GM10248 (cell line): ENCODE results near the gene AQP2.
"Not testable (repeated sequence)": the region's sequence is repeated elsewhere in the genome, so short reads cannot be mapped to it uniquely, and the experiment has no call there.

Experiments used
- CTCF ChIA-PET: fragments of 300-600 bp; sonication (Branson Sonifier 250); formaldehyde crosslinking; extraction: SDS; loops from one replicate; lab custom pipeline; 2021; ENCODE audit warnings: antibody characterized with exemption; lab: Yijun Ruan, JAX
- POLR2A ChIA-PET: fragments of 350-650 bp; sonication (Branson Sonifier 250); formaldehyde crosslinking; extraction: SDS; loops from one replicate; lab custom pipeline; 2020; ENCODE audit warnings: antibody characterized with exemption; lab: Yijun Ruan, JAX
- DNase-seq: peaks from one replicate; pipeline ENCODE4 v3.0.0; 2012; ENCODE audit errors: extremely low spot score
- TF ChIP-seq, protein P1 (sequence below): IDR thresholded peaks from 2 replicates; pipeline ENCODE4 v1.5.1; 2012; ENCODE audit warnings: mild to moderate bottlenecking, low read depth; ENCODE audit errors: extremely low read depth, missing control alignments, control extremely low read depth

AQP2 gene

DNA sequence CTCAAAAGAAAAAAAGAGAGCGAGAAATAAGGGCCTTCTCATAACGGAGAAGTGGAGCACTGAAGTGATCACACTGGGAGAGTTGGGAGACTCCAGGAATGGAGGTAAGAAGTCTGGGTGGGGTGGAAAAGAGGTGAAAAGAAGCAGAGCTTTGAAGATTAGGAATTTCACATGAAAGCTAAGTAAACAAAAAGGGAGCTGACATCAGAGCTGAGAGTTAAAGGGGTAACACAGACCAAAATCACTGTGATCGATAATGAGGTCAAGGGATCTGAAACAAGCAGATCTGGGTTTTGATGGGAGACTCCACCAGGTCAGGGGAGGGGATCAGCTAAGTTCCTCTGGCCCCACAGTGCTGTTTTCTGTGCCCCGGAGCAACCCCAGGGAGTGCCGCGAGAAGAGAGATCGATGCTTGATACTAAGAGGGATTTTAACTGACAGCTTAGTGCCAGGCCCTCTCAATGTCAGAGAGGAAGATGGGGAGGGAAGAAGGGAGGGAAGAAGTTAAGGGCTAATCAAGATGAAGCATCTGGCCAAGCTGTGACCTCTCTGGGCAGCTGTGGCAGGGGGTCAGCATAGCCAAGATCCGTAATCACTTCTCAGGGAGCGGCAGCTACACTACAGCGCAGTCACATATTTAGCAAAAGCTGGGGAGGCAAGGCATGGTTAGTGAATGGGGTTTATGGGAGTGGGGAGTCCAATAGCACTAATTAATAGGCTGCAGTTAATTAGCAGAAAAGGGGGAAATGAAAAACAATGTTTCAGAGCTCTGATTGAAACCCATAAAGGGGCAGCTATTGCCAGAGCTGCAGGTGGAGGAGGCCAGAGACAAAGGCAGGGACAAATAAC is 30.2 kb downstream of the AQP2 start:
- ChIA-PET CTCF (interaction anchor here (0.9 to 13.0 kb wide), 11 partner anchors 14 to 93 kb away, joined by 3 to 193 read pairs (median 4); no protein-coding TSS in a partner anchor), POLR2A (interaction anchor here (0.5 kb wide), 2 partner anchors 27 to 1168 kb away, joined by 3 to 5 read pairs; no protein-coding TSS in a partner anchor)
- TF ChIP-seq, protein P1, sequence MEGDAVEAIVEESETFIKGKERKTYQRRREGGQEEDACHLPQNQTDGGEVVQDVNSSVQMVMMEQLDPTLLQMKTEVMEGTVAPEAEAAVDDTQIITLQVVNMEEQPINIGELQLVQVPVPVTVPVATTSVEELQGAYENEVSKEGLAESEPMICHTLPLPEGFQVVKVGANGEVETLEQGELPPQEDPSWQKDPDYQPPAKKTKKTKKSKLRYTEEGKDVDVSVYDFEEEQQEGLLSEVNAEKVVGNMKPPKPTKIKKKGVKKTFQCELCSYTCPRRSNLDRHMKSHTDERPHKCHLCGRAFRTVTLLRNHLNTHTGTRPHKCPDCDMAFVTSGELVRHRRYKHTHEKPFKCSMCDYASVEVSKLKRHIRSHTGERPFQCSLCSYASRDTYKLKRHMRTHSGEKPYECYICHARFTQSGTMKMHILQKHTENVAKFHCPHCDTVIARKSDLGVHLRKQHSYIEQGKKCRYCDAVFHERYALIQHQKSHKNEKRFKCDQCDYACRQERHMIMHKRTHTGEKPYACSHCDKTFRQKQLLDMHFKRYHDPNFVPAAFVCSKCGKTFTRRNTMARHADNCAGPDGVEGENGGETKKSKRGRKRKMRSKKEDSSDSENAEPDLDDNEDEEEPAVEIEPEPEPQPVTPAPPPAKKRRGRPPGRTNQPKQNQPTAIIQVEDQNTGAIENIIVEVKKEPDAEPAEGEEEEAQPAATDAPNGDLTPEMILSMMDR = no peak
- no peak for DNase-seq

DNA sequence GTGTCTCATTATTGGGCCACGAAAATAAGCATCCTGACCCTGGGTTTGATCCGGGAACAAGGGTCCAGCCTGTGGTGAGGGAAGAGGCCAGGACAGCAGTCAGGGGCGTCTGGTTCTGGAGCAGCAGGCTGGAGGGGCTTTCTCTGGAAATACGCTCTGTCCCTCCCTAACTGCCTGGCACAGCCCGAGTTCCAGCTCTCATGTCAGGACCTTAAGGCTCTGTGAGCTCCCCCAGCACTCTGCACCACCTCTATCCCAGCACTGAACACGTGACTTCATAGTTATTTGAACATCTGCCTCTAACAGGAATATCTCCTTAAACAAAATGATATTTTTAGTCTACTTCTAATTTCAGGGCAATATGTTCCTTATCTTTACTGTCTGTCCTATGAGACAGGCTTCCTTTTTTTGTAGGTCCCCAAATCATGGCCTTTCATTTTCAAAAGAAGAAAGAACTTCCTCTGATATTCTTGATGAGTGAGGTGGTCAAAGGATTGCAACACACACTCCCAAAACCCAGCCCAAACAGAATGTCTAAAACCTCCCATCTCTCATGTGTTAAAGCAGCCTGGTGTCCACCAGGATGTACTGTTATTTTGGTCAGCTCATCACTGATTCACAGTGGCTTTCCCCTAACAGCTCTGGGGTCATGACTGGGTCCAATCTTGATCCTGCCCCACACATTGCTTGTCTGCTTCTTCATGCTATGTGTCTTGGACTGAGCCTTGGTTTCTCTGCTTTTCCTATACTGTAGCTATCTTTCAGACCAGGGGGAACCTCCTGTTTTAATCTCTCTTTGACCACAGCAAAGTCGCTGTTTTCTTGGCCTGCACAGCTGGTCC is 31.9 kb downstream of the AQP2 start:
- ChIA-PET CTCF (interaction anchor here (0.8 to 13.0 kb wide), 13 partner anchors 8 to 102 kb away, joined by 3 to 193 read pairs (median 5); partner anchors contain the start of gene SMARCD1), POLR2A (interaction anchor here (0.6 kb wide), 1 partner anchor 236 kb away, joined by 4 read pairs; no protein-coding TSS in a partner anchor)
- TF ChIP-seq, protein P1 = no peak
- DNase-seq = peak; percentile 6

DNA sequence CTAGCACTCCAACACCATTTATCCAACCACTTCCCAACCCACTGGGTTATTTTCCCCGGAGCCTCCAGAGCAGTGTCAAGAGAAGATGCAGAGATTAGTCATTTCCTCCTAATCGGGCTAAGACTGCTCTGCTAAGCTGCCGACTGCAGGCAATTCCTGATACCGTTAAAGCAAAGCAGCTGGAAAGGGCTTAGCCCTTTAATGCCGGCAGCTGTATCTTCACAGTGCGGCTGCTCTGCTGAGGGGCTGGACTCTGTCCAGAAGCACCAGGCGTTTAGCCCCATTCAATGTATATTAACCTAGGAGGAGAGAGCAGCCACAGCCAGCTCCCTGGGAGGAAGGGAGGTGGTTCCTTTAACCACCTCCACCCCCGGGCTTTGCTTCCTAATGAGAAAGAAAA is 33.4 kb downstream of the AQP2 start:
- POLR2A ChIA-PET = no interaction called here
- TF ChIP-seq, protein P1 = no peak
- DNase-seq = peak; percentile 11
- CTCF ChIA-PET = interaction anchor here (0.7 to 13.0 kb wide), 5 partner anchors 17 to 87 kb away, joined by 3 to 193 read pairs (median 6); no protein-coding TSS in a partner anchor

DNA sequence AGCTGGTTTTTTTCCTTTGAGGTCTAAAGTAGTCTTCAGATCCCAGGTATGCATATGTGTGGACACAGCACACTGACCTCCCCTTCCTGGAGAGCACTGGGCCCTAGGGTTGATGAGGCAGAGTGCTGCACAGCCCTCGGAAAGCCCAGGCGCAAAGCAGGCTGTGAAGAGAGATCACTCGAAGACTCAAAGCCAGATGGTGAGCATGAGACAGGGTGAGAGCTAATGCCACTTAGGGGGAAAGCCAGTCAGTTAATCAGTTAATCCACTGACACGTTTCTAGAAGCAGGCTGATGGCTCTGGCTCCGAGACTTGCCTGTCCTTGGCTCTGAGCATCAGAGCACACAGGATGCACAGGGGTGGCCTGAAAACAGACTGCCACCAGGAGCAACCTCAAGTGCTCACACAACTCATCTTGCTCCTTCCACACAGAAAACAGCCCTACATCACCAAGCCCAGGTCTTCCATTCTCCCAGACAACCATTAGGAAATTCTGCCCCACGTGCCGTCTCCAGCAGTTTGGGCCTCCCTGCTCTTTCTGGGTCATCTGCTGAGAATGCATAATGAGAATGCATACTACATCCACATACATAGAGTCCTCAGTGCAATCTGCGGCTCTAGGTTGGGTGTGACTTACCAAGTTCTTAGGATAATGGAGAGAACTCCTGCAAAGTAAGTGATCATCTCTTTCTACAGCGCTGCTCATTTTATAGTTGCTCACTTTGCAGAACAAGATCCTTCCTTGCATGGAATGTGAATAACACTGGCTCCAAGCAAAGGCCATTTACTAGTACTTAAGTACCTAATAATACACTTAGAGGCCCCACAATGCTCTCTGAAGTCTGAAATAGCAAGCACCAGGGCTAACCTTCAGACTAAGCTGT is 34.2 kb downstream of the AQP2 start:
- peak; percentile 9 for DNase-seq
- ChIA-PET CTCF (interaction anchor here (0.7 to 13.0 kb wide), 5 partner anchors 18 to 71 kb away, joined by 3 to 193 read pairs (median 5); no protein-coding TSS in a partner anchor), POLR2A (no interaction called here)
- TF ChIP-seq, protein P1 = no peak

DNA sequence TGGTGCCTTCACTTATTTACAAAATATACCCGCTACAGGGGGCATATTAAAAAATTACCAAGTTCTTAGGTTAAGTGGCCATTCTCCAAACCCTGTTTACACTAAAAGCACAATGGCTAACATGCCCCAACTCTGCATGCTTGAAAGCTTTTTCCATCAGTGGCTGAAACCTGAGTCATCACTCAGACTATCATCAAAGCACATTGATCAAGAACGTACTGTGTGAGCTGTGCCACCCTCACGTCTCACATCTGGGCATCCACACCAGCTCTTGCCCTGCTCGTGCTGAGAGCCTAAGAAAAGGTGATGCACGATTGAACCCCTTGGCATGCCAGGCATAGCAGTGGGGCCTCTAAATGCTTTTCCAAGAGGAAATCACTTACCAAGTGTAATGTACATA is 35.4 kb downstream of the AQP2 start:
- TF ChIP-seq, protein P1 = no peak
- ChIA-PET CTCF (interaction anchor here (1.0 to 13.0 kb wide), 6 partner anchors 10 to 89 kb away, joined by 3 to 193 read pairs (median 4); no protein-coding TSS in a partner anchor), POLR2A (no interaction called here)
- no peak for DNase-seq

DNA sequence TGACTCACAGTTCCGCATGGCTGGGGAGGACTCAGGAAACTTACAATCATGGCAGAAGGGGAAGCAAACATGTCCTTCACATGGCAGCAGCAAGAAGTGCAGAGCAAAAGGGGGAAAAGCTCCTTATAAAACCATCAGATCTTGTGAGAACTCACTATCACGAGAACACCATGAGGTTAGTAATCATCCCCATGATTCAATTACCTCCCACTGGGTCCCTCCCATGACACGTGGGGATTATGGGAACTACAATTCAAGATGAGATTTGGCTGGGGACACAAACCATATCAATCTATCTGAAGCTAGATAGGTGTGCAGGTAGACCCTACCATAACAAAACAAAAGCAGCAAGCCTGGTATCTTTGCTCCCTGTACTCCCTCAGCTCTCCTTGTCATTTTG is 35.9 kb downstream of the AQP2 start:
- DNase-seq, POLR2A ChIA-PET: not testable (repeated sequence)
- CTCF ChIA-PET = interaction anchor here (1.0 to 13.0 kb wide), 5 partner anchors 9 to 88 kb away, joined by 4 to 193 read pairs (median 4); no protein-coding TSS in a partner anchor
